IPS-15b (cell line): ENCODE data around the gene IL24.
"Not testable (repeated sequence)": the region's sequence is repeated elsewhere in the genome, so short reads cannot be mapped to it uniquely, and the experiment has no call there.

ENCODE experiments used
- H3K27me3 ChIP-seq: one replicate; pipeline ENCODE4 v1.6.1; 2013; ENCODE audit warnings: low read length; ENCODE audit not compliant: control insufficient read depth, insufficient read depth
- H3K36me3 ChIP-seq: one replicate; pipeline ENCODE4 v1.6.1; 2013; ENCODE audit warnings: low read length; ENCODE audit not compliant: control insufficient read depth, insufficient read depth
- H3K4me1 ChIP-seq: one replicate; pipeline ENCODE4 v1.6.1; 2013; ENCODE audit warnings: mild to moderate bottlenecking, low read length; ENCODE audit not compliant: control insufficient read depth, insufficient read depth
- H3K4me3 ChIP-seq: one replicate; pipeline ENCODE4 v1.5.1; 2013; ENCODE audit warnings: low read depth, low read length
- H3K9ac ChIP-seq: one replicate; pipeline ENCODE4 v1.6.1; 2013; ENCODE audit warnings: low read depth, mild to moderate bottlenecking, low read length
- H3K9me3 ChIP-seq: one replicate; pipeline ENCODE4 v1.6.1; 2013; ENCODE audit warnings: mild to moderate bottlenecking, low read length; ENCODE audit not compliant: control insufficient read depth, insufficient read depth

The IL24 gene

DNA sequence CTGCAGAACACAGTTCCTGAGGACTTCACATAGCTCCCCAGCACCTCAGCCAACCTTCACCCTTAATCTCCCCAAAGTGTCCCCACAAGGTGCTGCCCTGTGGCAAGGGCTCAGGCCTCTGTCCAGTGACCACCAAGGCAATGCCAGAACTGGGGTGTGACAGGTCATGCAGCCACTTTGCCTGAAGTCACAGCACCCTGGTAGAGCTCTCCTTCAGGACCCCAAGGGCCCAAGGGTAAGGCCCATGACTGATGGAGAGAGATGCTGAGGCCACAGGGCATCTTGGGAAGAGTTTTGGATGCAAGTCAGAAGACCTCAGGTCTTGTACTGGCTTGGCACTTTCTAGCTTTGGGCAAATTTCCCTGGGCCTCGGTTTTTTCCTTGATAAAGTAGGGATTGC is 25.3 kb downstream of the IL24 start:
- H3K9ac ChIP-seq, result no peak overlapping the region
- H3K4me1 ChIP-seq, result no peaks in the 10 kb centered on the region
- no peaks in the 10 kb centered on the region for H3K27me3 ChIP-seq
- no peak overlapping the region for H3K4me3 ChIP-seq
- no peaks in the 10 kb centered on the region for H3K36me3 ChIP-seq
- H3K9me3 ChIP-seq, result no peaks in the 10 kb centered on the region

DNA sequence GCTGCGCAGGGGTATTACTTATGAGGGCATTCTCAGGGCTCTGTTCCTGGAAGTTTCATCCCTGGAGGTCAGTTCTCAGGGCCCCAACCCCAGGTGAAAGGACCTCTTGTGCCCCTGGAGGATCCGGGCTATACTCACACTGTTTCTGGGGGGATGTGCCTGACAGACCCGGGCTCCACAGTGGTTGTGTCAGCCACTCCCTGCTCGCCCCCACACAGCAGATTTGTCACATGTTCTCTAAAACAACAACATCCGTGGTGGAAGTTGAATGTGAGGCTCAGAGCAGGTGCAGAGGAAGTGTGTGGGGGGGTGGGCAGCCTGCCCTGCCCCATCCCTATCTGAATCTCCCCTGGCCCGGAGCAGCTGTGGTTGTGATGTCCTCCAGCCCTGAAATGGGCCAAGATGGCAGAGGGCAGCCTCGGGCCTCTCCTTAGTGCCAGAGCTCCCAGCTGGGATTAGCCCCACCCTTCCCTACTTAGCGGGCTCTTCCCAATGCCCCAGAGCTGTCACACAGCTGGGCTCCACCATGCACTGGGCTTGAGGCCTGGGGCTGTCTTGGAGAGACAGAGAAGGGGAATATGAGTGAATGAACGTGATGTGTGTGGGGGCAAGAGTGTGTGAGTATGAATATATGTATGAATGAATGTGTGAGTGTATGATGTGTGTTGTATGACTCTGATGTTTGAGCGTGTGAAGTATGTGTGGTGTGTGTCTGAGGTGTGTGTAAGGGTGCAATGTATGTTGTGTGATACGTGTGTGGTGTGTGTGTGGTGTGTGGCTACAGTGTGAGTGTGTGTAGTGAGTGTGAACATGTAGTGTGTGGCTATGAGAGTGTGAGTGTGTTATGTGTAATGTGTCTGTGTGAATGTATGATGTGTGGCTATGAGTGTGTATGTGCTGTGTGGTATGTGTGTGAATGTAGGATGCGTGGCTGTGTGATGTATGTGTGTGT is 26.0 kb downstream of the IL24 start:
- H3K4me1 ChIP-seq, result no peaks in the 10 kb centered on the region
- H3K9ac ChIP-seq, result no peak overlapping the region
- no peaks in the 10 kb centered on the region for H3K27me3 ChIP-seq
- H3K9me3 ChIP-seq, result no peaks in the 10 kb centered on the region
- no peak overlapping the region for H3K4me3 ChIP-seq
- H3K36me3 ChIP-seq, result no peaks in the 10 kb centered on the region

DNA sequence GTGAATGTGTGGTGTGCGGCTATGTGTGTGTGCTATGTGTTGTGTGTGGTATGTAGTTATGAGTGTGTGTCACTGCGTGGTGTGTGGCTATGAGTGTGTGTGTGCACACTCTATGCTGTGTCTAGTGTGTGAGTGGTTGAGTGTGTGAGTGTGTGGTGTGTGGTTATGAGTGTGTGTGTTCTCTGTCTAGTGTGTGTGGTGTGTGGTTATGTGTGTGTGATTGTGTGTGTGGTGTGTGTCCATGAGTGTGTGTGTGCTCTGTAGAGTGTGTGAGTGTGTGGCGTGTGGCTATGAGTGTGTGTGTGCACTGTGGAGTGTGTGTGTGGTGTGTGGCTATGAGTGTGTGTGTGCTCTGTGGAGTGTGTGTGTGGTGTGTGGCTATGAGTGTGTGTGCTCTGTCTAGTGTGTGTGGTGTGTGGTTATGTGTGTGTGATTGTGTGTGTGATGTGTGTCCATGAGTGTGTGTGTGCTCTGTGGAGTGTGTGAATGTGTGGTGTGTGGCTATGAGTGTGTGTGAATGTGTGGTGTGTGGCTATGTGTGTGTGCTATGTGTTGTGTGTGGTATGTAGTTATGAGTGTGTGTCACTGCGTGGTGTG is 26.8 kb downstream of the IL24 start:
- H3K9me3 ChIP-seq, H3K4me3 ChIP-seq, H3K9ac ChIP-seq, H3K4me1 ChIP-seq, H3K27me3 ChIP-seq, H3K36me3 ChIP-seq: not testable (repeated sequence)

DNA sequence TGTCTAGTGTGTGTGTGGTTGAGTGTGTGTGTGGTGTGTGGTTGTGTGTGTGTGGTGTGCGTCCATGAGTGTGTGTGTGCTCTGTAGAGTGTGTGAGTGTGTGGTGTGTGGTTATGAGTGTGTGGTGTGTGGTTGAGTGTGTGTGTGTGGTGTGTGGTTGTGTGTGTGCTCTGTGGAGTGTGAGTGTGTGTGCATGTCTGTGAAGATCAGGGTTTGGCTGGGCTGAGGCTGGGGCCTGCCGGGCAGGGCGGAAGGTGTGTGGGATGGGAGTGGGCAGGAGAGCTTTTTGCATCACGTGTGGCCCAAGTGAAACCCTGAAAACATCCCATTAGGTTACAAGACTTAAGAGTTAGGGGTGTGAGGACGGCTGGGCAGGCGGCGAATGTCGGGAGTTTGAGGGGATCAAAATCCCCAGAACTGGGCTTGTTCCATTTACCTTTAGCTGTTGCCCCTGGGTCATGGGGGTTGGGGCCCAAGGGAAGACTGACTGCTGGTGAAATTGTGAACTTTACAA is 27.4 kb downstream of the IL24 start:
- H3K4me3 ChIP-seq, result no peak overlapping the region
- H3K9me3 ChIP-seq, result no peaks in the 10 kb centered on the region
- H3K9ac ChIP-seq, result no peak overlapping the region
- H3K4me1 ChIP-seq, result no peaks in the 10 kb centered on the region
- H3K36me3 ChIP-seq, result no peaks in the 10 kb centered on the region
- H3K27me3 ChIP-seq, result no peaks in the 10 kb centered on the region

DNA sequence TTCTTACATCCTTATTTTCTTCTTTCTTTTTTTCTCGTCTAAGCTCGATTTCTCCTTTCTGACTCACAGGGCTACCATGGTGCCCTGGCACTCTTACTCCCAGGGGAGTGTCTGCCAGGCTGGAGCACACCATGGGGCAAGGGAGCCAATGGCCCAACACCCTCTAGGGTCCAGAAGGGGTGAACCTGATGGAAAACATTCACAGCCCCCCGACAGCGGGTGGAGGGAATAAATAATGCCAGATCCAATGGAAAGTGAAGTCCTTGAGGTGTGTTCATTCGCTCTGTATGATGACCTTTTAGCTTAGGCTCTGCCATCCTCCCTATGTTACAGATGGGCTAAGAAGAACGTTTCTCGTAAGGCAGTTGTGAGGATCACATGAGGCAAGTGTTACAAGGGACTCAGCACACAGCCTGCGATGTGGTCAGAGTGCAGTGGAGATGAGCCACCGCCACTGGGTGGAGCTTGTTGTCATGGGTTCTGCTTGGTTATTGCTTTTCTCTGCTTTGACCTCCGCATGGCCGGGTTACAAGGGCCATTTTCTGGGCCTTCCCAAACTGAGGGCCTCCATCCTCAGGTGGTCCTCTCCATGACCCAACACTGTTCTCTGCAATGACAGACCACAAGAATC is 28.0 kb downstream of the IL24 start:
- Histone ChIP-seq H3K36me3 (no peaks in the 10 kb centered on the region), H3K4me1 (no peaks in the 10 kb centered on the region), H3K9me3 (no peaks in the 10 kb centered on the region), H3K4me3 (no peak overlapping the region), H3K9ac (no peak overlapping the region), H3K27me3 (no peaks in the 10 kb centered on the region)

DNA sequence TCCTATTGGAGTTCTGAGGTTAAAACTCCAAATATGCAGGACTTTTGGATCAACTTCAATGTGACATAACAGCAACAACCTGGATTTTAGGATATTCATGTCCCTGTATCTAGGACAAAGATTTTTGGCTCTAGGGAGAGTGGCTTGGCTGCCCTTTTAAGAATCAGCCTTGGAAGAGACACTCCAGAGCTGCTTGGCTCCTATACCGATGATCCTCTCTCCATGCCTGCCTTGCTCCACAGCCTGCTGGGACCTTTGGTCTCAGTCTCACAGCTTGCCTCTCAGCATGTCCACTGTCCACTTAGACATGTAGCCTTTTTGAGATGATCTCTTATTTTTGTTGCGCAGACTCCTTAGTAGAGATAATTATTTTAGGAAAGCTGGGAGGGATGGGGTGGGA is 29.0 kb downstream of the IL24 start:
- Histone ChIP-seq H3K4me1 (no peaks in the 10 kb centered on the region), H3K9me3 (no peaks in the 10 kb centered on the region), H3K36me3 (no peaks in the 10 kb centered on the region), H3K9ac (no peak overlapping the region), H3K27me3 (no peaks in the 10 kb centered on the region), H3K4me3 (no peak overlapping the region)

DNA sequence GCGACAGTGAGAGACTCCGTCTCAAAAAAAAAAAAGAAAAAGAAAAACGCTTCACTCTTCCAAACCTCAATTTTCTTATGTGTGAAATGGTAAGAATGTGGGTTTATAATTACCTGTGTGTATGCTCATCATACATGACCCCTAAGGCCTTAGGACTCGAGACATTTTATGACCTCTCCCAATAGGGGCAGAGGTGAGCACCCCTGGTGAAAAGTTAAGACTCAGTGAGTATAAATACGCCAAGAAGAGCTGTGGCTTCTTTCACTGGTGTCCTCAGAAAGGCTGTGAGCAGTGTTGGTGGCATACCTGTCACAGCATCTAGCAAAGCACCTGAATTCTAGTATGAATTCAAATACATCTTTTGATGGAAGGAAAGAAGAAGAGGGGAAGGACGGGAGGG is 32.3 kb downstream of the IL24 start:
- H3K27me3 ChIP-seq, result no peaks in the 10 kb centered on the region
- no peak overlapping the region for H3K4me3 ChIP-seq
- no peaks in the 10 kb centered on the region for H3K4me1 ChIP-seq
- H3K9ac ChIP-seq, result no peak overlapping the region
- no peaks in the 10 kb centered on the region for H3K9me3 ChIP-seq
- H3K36me3 ChIP-seq, result no peaks in the 10 kb centered on the region

DNA sequence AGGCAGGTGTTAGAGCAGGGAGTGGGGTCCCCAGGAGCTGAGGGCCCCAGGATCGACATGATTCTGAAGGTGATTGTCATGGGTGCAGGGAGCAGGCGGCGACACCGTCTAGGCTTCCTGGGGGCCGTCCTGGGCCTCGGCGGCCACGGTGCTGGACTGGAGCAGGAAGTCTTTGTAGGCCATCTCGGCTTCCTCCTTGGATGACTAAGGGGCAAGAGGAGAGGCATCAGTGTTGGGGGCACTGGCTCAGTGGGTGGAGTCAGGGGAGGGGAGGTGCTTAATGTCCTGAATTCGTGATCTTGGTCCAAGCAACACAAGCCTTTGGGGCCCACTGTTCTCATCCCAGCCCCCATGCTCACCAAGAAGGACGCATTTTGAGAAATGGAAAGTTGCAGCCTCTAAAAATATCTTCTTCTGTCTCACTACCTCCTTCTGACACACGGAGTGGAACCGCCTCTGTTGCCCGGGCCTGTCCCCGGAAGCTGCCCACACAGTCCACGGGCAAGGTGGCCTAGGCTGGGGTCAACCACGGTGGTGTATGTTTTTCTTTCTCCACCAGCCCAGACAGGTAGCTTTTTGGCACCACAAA is 33.1 kb downstream of the IL24 start:
- Histone ChIP-seq H3K9me3 (no peaks in the 10 kb centered on the region), H3K4me3 (no peak overlapping the region), H3K9ac (no peak overlapping the region), H3K4me1 (no peaks in the 10 kb centered on the region), H3K27me3 (no peaks in the 10 kb centered on the region), H3K36me3 (no peaks in the 10 kb centered on the region)

DNA sequence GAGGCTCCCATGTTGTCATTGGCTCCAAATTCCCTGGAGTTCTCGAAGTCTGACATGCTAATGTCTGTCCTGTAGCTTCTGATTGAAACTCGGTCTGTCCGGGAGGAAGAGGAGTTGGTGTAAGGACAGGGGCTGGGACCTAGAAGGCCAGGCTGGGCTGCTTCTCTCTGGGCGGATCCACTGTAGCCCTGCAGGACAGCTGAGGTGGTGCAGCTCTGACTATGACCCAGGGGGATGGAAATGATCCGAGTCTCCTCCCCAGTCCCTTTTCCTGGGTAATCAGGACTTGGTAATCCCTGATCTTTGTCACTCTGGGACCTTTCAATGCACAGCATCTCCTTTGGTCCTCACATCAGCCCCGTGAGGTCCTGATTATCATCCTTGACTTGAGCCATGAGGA is 34.5 kb downstream of the IL24 start:
- Histone ChIP-seq H3K9ac (no peak overlapping the region), H3K36me3 (no peaks in the 10 kb centered on the region), H3K4me1 (no peaks in the 10 kb centered on the region), H3K4me3 (no peak overlapping the region), H3K9me3 (no peaks in the 10 kb centered on the region), H3K27me3 (no peaks in the 10 kb centered on the region)

DNA sequence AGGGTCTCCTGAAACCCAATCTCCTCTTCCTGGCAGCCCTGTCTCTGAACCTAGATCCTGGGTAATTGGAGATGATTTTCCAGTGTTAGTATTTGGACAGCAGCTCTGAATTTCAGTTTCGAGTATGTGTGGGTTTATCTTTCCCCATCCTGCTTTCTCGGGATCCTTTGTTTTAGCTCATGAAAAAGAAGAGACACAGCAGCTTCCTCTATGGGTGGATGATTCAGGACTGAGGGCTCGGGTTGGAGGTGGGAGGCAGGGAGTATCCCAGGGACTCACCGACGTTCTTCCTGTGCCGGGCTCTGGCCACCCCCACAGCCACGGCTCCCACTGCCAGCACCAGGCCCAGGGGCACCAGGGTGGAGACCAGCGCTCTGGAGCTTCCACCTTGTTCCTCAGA is 34.9 kb downstream of the IL24 start:
- Histone ChIP-seq H3K9ac (no peak overlapping the region), H3K36me3 (no peaks in the 10 kb centered on the region), H3K4me3 (no peak overlapping the region), H3K4me1 (no peaks in the 10 kb centered on the region), H3K27me3 (no peaks in the 10 kb centered on the region), H3K9me3 (no peaks in the 10 kb centered on the region)

DNA sequence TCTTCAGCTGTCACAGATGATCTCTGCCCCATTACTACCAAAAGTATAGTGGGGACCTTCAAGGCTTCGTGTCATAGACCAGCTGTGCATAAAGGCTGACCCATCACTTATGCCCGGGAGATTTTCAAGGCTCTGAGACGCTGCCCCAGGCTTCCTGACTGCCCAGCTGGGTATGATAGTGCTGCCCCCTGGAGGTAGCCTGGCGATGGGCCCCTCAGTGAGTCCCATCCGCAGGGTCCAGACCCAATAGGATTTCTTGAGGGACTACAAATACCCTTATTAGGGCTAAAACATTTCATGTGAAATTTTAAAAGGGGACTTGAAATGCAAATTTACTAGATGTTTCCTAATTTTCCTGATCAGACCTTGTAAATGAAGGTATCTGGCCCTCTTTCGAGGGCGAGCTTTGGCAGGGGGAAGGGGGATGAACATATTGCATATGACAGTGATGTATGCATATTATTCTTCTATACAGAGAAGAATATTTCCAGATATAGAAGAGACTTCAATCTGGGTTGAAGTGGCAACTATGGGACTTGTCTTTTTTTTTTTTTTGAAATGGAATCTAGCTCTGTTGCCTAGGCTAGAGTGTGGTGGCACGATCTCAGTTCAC is 36.2 kb downstream of the IL24 start:
- H3K9me3 ChIP-seq, result no peaks in the 10 kb centered on the region
- no peak overlapping the region for H3K9ac ChIP-seq
- no peak overlapping the region for H3K4me3 ChIP-seq
- H3K27me3 ChIP-seq, result no peaks in the 10 kb centered on the region
- no peaks in the 10 kb centered on the region for H3K4me1 ChIP-seq
- H3K36me3 ChIP-seq, result no peaks in the 10 kb centered on the region
